CD4-positive, alpha-beta T cell (primary cell): ENCODE measurements around the gene CNGA1. TPM values are rescaled to one million over a fixed set of nuclear protein-coding genes. Genes with fewer than 3 reads are reported as not detected.

Experiments
- ATAC-seq: fragments of 200-7000 bp; cut with Tn5 transposase; one replicate; pipeline ENCODE4 v1.10.0; 2022; ENCODE audit warnings: mild to moderate bottlenecking; ENCODE audit not compliant: poor library complexity
- CTCF ChIA-PET: fragments of 350-600 bp; sonication (Branson Sonifier 250); formaldehyde crosslinking; loops from one replicate; lab custom pipeline; 2021; ENCODE audit warnings: antibody characterized with exemption, inconsistent platforms; lab: Charles Lee
- POLR2A ChIA-PET: fragments of 350-600 bp; sonication (Branson Sonifier 250); formaldehyde crosslinking; loops from one replicate; lab custom pipeline; 2021; ENCODE audit warnings: antibody characterized with exemption, inconsistent platforms; lab: Charles Lee
- DNase-seq, 14 experiments: peaks; one replicate each; pipeline ENCODE4 v3.0.0-alpha.2; 2013 to 2020; ENCODE audit warnings: mixed read lengths in 2 of 14
- H3K27ac ChIP-seq, 2 donors: one replicate each; pipeline versions ENCODE4 v1.5.1 to v1.7.0; 2013; ENCODE audit warnings: low read length in 2 of 2, low read depth in 1 of 2, mild to moderate bottlenecking in 1 of 2
- H3K27me3 ChIP-seq, 2 experiments: 1 replicate in 1 of 2; 2 replicates in 1 of 2; pipeline versions ENCODE4 v1.6.1 to v1.7.0; 2013; ENCODE audit warnings: low read length in 2 of 2, control low read depth in 1 of 2, mild to moderate bottlenecking in 1 of 2, moderate library complexity in 1 of 2; ENCODE audit not compliant: insufficient read depth in 2 of 2, control insufficient read depth in 1 of 2
- H3K36me3 ChIP-seq: one replicate; pipeline ENCODE4 v1.6.1; 2013; ENCODE audit warnings: low read length, control low read depth; ENCODE audit not compliant: insufficient read depth
- H3K4me1 ChIP-seq: one replicate; pipeline ENCODE4 v1.6.1; 2013; ENCODE audit warnings: low read length, control low read depth; ENCODE audit not compliant: insufficient read depth
- H3K4me3 ChIP-seq: one replicate; pipeline ENCODE4 v1.5.1; 2013; ENCODE audit warnings: mild to moderate bottlenecking, low read length, moderate library complexity
- H3K9me3 ChIP-seq, 2 experiments: 1 replicate in 1 of 2; 2 replicates in 1 of 2; pipeline versions ENCODE4 v1.6.1 to v1.7.0; 2013; ENCODE audit warnings: low read length in 2 of 2, mild to moderate bottlenecking in 2 of 2, control low read depth in 1 of 2, moderate library complexity in 1 of 2; ENCODE audit not compliant: control insufficient read depth in 1 of 2, insufficient read depth in 1 of 2
- H3K27ac Mint-ChIP-seq: one replicate; pipeline ENCODE4 v1.8.0; 2020; ENCODE audit warnings: mixed read lengths
- H3K27me3 Mint-ChIP-seq: one replicate; pipeline ENCODE4 v1.8.0; 2021; ENCODE audit warnings: mixed read lengths
- H3K36me3 Mint-ChIP-seq: one replicate; pipeline ENCODE4 v1.8.0; 2021; ENCODE audit warnings: low read depth, mixed read lengths
- H3K4me1 Mint-ChIP-seq: one replicate; pipeline ENCODE4 v1.8.0; 2021; ENCODE audit warnings: low read depth, mixed read lengths
- H3K4me3 Mint-ChIP-seq: one replicate; pipeline ENCODE4 v1.8.0; 2020; ENCODE audit warnings: mild to moderate bottlenecking, mixed read lengths
- H3K9me3 Mint-ChIP-seq: one replicate; pipeline ENCODE4 v1.8.0; 2020; ENCODE audit warnings: mixed read lengths
- intact Hi-C, 2 experiments: fragments of 100-400 bp; cut with DNase I in 1 of 2; cut with micrococcal nuclease in 1 of 2; formaldehyde crosslinking; loops; one replicate each; pipeline versions ENCODE4 v1.15.1 to v1.9.0; 2023 to 2025; cut with DNase I, micrococcal nuclease
- polyA plus RNA-seq, 2 donors: library from polyadenylated mRNA; unstranded; fragments of 120-200 nt; gene quantifications; one replicate each; pipeline ENCODE4 v1.2.1, GENCODE V29; 2013
- total RNA-seq, 174 experiments: library from RNA in 2 of 174; stranded (reverse) in 2 of 174; gene quantifications; one replicate each; pipeline ENCODE4 v1.2.3 and lab custom pipeline; 2021 to 2026
- TF ChIP-seq, protein P1 (sequence below): fragments of 200-600 bp; IDR thresholded peaks from one replicate; pipeline ENCODE4 v1.8.0; 2022; ENCODE audit warnings: antibody characterized with exemption, mild to moderate bottlenecking

The CNGA1 gene
- total RNA-seq (not detected), total RNA-seq (lab: John Stamatoyannopoulos, UW) (0 to 1.3 (median 0.08) reads per million in 172 experiments)
- polyA plus RNA-seq (2013, experiment 1 of 2) = 0.05 TPM
- polyA plus RNA-seq (2013, experiment 2 of 2) = 0.10 TPM

DNA sequence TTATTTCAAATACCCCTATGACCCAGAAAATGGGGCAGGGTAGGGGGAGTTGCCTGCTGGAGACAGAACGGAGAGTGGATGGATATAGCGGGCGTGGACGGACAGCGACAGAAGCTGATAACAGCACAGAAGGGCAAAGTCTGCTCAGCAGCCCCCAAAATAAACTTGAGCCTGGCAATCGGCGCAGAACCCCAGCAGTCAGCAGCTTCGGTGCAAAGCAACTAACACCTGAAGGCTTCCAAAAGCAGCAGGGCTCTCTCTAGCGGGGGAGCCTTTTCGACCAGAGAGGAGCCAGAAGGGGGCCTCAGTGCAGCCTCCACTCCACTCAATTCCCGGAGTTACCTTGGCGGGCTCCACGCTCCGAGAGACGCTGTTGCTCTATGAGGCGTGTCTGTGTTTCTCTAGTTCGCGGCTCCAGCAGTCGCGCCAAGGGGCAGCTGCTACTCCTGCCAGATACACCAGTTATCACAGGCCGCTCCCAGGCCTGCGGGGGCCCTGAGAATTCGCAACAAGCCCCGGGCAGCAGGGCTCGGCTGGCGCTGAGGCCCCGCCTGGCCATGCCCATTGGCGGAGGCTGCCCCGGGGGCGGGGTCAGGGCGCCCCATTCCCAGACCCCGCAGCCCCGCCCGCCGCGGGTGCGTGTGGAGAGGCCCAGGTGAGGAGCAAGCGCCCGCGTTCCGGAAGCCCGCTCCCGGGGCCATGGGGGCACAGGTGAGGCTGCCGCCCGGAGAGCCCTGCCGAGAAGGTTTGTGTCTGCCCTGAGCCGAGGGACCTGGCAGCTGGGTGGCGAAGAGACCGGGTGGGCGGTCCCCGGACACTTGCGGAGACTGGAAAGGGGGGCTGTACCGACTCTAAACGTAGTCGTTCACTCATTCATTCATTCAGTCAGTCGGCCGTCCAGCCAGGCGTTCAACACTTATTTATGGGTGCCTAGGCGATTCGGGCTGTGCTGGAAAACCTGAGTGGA lies at the start of gene CNGA1, which contains the start of gene NIPAL1:
TSS of gene CNGA1 (minus strand) at position 541 of the 967 bp plus-strand sequence. CDS start 63,992 bp downstream, outside the sequence.
TSS of gene NIPAL1 (plus strand) at position 632 of the 967 bp plus-strand sequence. CDS start at position 700, 68 bp downstream.
- no peaks in the 10 kb centered on the region for H3K36me3 ChIP-seq
- H3K4me3 ChIP-seq = peak within 1 kb of the TSS; percentile 65
- peak; percentile 36 to 83 (median 62) for DNase-seq
- no peaks in the 10 kb centered on the region for H3K9me3 Mint-ChIP-seq
- H3K27me3 ChIP-seq = peaks cover 0 to 9% of the 10 kb centered on the region in 2 experiments
- H3K27ac ChIP-seq = no peak within 1 kb of the TSS
- H3K4me3 Mint-ChIP-seq = peak within 1 kb of the TSS; percentile 84
- ATAC-seq = peak; percentile 96
- ChIA-PET CTCF (interaction anchor here (1.1 kb wide), 1 partner anchor 86 kb away, joined by 3 read pairs; no protein-coding TSS in a partner anchor), POLR2A (no interaction called here)
- H3K9me3 ChIP-seq = no peaks in the 10 kb centered on the region
- peaks cover 12% of the 10 kb centered on the region for H3K4me1 Mint-ChIP-seq
- no peak within 1 kb of the TSS for H3K27ac Mint-ChIP-seq
- intact Hi-C loops = loop anchor here in 1 of 2 experiments (5.0 to 10.0 kb wide), 3 partner anchors 99 to 552 kb away; partner anchors contain the start of gene COMMD8
- TF ChIP-seq, protein P1, sequence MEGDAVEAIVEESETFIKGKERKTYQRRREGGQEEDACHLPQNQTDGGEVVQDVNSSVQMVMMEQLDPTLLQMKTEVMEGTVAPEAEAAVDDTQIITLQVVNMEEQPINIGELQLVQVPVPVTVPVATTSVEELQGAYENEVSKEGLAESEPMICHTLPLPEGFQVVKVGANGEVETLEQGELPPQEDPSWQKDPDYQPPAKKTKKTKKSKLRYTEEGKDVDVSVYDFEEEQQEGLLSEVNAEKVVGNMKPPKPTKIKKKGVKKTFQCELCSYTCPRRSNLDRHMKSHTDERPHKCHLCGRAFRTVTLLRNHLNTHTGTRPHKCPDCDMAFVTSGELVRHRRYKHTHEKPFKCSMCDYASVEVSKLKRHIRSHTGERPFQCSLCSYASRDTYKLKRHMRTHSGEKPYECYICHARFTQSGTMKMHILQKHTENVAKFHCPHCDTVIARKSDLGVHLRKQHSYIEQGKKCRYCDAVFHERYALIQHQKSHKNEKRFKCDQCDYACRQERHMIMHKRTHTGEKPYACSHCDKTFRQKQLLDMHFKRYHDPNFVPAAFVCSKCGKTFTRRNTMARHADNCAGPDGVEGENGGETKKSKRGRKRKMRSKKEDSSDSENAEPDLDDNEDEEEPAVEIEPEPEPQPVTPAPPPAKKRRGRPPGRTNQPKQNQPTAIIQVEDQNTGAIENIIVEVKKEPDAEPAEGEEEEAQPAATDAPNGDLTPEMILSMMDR = peak; percentile 40
- peaks cover 22% of the 10 kb centered on the region for H3K27me3 Mint-ChIP-seq
- no peaks in the 10 kb centered on the region for H3K36me3 Mint-ChIP-seq
- peaks cover 22% of the 10 kb centered on the region for H3K4me1 ChIP-seq

DNA sequence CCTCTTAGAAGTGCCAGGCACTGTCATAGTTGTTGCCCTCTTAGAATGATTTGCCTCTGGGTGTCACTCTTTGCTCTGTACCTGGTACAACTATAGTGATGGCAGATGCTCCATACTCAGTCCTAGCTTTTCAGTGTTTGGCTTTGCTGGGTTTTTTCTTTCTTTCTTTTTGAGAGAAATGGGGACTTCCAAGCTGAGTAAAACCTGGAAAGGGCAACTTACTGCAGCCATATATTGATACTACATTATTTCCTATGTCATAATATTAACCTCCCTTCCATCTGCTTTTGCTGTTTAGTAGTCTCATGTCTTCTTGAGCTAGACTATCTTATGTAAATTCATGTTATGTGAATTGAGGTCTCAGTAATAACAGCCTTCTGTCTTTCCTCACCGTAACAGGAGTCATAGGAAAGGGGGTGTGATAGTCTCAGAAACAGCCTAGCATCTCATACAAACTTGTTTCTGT lies 49.1 kb upstream of the CNGA1 start:
- H3K27me3 Mint-ChIP-seq = no peaks in the 10 kb centered on the region
- no peak for DNase-seq
- H3K4me1 Mint-ChIP-seq = no peaks in the 10 kb centered on the region
- no peaks in the 10 kb centered on the region for H3K27me3 ChIP-seq
- no peak overlapping the region for H3K4me3 Mint-ChIP-seq
- no peak overlapping the region for H3K27ac Mint-ChIP-seq
- peaks cover 63% of the 10 kb centered on the region for H3K36me3 Mint-ChIP-seq
- ChIA-PET CTCF (no interaction called here), POLR2A (no interaction called here)
- TF ChIP-seq, protein P1 = no peak
- H3K9me3 ChIP-seq = peaks cover 0 to 4% of the 10 kb centered on the region in 2 experiments
- peaks cover 37% of the 10 kb centered on the region for H3K36me3 ChIP-seq
- intact Hi-C loops = loop anchor here in 1 of 2 experiments (2.0 kb wide), 1 partner anchor 17 kb away; no protein-coding TSS in a partner anchor
- H3K4me1 ChIP-seq = no peaks in the 10 kb centered on the region
- ATAC-seq = no peak
- peaks cover 4% of the 10 kb centered on the region for H3K9me3 Mint-ChIP-seq
- no peak overlapping the region for H3K4me3 ChIP-seq
- H3K27ac ChIP-seq = no peak overlapping the region

DNA sequence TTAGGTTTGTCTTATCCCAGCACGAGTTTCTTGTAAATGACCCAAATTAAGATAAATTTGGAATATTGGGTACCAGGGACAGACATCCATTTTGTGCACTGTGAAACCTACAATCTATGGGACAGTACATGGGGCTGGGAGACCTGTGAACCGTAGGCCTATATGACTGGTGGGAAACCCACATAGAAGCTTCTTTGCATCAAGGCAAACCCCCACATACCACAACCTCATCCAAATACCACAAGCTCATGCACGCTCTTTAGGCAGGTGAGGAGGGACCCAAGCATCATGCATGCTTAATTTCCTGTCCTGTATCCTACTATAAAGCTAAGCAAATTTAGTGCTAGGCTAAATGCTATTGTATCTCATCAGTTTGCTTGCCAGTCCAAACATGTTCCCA lies 47.9 kb upstream of the CNGA1 start:
- H3K9me3 ChIP-seq = peaks cover 0 to 4% of the 10 kb centered on the region in 2 experiments
- peaks cover 28% of the 10 kb centered on the region for H3K36me3 ChIP-seq
- intact Hi-C loops = loop anchor here in 1 of 2 experiments (2.0 kb wide), 1 partner anchor 16 kb away; no protein-coding TSS in a partner anchor
- no peaks in the 10 kb centered on the region for H3K4me1 ChIP-seq
- Mint-ChIP-seq H3K36me3 (peaks cover 59% of the 10 kb centered on the region), H3K27ac (no peak overlapping the region), H3K9me3 (peaks cover 8% of the 10 kb centered on the region), H3K27me3 (no peaks in the 10 kb centered on the region), H3K4me1 (peaks cover 5% of the 10 kb centered on the region), H3K4me3 (no peak overlapping the region)
- TF ChIP-seq, protein P1 = no peak
- ChIA-PET CTCF (no interaction called here), POLR2A (interaction anchor here (0.5 kb wide), 1 partner anchor 165 kb away, joined by 3 read pairs; no protein-coding TSS in a partner anchor)
- no peaks in the 10 kb centered on the region for H3K27me3 ChIP-seq
- H3K27ac ChIP-seq = no peak overlapping the region
- no peak for ATAC-seq
- no peak for DNase-seq
- no peak overlapping the region for H3K4me3 ChIP-seq
